ENCODE results near the gene SMC1B.
A peak's percentile ranks its signal among the peaks of the same experiment; 100 is the strongest.
"Not testable (repeated sequence)": the region's sequence is repeated elsewhere in the genome, so short reads cannot be mapped to it uniquely, and the experiment has no call there.

The SMC1B gene, protein sequence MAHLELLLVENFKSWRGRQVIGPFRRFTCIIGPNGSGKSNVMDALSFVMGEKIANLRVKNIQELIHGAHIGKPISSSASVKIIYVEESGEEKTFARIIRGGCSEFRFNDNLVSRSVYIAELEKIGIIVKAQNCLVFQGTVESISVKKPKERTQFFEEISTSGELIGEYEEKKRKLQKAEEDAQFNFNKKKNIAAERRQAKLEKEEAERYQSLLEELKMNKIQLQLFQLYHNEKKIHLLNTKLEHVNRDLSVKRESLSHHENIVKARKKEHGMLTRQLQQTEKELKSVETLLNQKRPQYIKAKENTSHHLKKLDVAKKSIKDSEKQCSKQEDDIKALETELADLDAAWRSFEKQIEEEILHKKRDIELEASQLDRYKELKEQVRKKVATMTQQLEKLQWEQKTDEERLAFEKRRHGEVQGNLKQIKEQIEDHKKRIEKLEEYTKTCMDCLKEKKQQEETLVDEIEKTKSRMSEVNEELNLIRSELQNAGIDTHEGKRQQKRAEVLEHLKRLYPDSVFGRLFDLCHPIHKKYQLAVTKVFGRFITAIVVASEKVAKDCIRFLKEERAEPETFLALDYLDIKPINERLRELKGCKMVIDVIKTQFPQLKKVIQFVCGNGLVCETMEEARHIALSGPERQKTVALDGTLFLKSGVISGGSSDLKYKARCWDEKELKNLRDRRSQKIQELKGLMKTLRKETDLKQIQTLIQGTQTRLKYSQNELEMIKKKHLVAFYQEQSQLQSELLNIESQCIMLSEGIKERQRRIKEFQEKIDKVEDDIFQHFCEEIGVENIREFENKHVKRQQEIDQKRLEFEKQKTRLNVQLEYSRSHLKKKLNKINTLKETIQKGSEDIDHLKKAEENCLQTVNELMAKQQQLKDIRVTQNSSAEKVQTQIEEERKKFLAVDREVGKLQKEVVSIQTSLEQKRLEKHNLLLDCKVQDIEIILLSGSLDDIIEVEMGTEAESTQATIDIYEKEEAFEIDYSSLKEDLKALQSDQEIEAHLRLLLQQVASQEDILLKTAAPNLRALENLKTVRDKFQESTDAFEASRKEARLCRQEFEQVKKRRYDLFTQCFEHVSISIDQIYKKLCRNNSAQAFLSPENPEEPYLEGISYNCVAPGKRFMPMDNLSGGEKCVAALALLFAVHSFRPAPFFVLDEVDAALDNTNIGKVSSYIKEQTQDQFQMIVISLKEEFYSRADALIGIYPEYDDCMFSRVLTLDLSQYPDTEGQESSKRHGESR

DNA sequence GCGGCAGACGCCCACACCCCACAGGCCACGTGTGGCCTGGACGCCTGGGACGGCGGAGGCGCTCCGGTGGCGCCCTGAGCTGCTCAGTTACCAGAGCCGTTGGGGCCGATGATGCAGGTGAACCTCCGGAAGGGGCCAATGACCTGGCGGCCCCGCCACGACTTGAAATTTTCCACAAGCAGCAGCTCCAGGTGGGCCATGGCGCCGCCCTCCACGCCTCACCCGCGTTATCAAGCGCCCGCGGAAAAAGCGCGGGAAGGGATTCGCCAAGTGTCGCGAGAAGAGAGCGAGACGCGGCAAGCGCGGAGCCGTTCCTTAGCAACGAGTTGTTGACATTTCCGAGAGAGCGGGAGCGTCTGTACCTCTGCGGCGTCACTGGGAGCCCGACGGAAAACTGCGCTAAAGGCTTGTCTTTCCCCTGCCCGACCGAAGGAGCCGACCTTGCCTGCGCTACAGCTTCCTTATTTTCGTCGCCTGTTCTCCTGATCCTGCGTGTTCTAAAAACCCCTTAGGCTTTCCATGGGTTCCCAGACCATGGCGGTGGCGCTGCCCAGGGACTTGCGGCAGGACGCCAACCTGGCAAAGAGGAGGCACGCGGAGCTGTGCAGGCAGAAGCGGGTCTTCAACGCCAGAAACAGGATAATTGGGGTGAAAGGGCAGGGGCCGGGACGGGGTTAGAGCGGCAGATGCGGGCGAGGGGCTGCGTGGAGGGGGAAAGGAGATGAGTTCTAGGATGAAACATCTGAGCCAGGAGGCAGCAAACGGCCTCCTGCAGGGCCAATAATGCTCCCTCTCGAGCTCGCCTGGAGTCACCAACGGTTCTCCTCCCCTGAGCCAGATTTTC is at the start of gene SMC1B, which contains the start of gene RIBC2:
SMC1B (minus strand) TSS at position 232 of the 844 bp plus-strand sequence; CDS start at position 200, 32 bp downstream.
RIBC2 (plus strand) TSS at position 326 of the 844 bp plus-strand sequence; CDS start at position 520, 194 bp downstream.
- peak; percentile 64 to 76 for DNase-seq (ENCODE audit: low read depth in 2 of 2)

DNA sequence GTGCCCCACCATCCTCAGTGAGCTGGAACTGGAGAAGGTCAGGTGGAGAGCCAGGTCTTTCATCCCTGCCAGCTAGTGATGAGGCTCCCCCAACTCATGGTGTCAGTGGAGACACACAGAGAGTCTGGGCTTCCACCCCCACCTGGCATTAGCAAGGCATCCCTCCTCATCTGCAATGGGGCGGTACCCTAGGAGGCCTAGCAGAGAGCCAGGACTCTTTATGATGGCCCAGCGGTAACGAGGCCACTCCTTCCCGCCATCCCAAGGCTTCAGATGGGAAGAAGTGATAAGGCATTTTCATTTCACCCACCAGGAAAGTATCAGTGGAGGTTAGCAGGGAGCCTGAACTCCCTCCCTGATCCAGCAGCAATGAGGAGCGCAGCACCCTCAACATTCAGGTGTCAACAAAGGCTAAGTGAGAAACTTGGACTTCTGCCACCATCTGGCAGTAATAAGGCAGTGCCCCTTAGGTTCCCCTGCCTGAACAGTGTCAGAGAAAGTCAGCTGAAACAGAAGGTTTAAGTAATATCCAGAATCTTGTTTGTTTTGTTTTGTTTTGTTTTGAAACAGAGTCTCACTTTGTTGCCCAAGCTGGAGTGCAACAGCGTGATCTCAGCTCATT is 48.7 kb upstream of the SMC1B start:
- no peak for DNase-seq (ENCODE audit: low read depth in 2 of 2)

- DNase-seq (ENCODE audit: low read depth in 2 of 2): no peak
These were observed 47.1 kb upstream of the SMC1B start for GRCh38 chr22:45460288-45461109.

GRCh38 chr22:45459235-45459634 is 45.8 kb upstream of the SMC1B start:
- DNase-seq (ENCODE audit: low read depth in 2 of 2): no peak

GRCh38 chr22:45458532-45458931 is 45.1 kb upstream of the SMC1B start:
- DNase-seq (ENCODE audit: low read depth in 2 of 2): no peak

GRCh38 chr22:45456811-45457210 is 43.4 kb upstream of the SMC1B start:
- no peak for DNase-seq (ENCODE audit: low read depth in 2 of 2)

GRCh38 chr22:45455621-45456020 is 42.2 kb upstream of the SMC1B start:
- DNase-seq (ENCODE audit: low read depth in 2 of 2): no peak

GRCh38 chr22:45455212-45455611 is 41.8 kb upstream of the SMC1B start:
- no peak for DNase-seq (ENCODE audit: low read depth in 2 of 2)

DNA sequence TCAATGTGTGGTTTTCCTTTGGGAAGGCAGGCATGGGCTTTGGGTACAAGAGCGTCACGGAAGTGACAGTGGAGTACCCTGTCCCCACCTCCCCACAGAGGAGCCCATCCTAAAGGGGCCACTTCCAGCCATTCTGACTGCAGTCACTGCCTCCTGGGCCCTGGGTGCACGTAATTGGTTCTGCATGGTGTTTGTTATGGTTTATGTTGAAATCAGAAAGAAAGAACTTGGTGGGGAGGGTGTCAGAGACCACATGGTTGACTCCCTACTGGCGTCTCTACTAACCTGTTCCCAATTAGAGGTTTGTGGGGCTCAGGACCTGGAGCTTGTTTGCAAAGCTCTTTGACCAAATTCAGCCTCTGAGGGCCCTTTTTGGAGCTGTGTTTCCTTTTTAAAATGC is 40.9 kb upstream of the SMC1B start:
- DNase-seq (ENCODE audit: low read depth in 2 of 2): no peak

DNA sequence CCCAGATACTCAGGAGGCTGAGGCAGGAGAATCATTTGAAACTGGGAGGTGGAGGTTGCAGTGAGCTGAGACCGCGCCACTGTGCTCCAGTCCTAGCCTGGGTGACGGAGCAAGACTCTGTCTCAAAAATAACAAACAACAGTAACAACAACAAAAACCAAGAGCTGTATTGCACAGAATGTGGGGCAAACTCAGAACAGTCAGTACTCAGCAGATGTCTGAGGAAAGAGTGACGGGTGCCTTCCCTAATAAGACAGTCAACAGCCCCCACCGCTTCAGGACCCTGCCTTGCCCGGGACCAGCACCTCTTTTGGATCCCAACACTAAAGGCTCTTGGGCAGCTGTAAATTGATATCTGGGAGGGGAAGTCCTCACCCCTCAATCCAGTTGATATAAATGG is 40.4 kb upstream of the SMC1B start:
- no peak for DNase-seq (ENCODE audit: low read depth in 2 of 2)

DNA sequence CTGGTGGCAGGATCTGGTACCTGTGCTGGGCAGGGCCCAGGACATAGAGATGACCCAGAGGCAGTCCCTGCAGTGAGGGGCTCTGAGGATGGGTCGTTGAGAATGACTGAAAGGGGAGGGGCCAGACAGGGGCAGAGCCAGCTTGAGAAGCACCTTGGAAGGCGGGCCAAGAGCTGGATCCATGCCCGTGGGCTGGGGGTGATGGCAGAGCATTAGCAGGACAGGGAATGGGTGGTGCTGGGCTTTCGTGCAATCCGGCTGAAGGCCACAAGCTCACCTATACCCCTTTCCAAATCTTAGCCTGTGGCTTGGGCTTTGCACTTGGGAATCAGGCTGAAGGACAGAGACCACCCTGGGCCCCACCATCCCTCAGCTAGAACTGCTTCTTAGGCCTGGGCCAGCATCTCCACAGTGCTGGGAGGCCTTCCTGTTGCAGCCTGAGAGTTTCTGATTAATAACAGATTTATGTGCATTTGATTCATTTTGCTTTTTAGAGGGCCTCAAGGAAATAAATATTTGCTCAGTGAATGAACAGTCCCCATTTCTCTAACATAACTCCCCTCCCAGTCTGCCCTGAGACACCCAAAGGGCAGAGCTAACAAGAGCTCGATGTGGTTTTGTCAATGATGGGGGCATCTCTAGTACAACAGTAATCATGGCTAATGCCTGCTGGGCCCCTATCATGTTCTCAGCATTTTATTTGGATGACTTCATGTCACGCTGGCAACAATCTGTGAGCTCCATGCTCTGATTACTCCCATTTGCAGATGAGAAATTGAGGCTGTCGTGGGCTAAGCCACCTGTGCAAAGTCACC is 39.4 kb upstream of the SMC1B start:
- no peak for DNase-seq (ENCODE audit: low read depth in 2 of 2)

DNA sequence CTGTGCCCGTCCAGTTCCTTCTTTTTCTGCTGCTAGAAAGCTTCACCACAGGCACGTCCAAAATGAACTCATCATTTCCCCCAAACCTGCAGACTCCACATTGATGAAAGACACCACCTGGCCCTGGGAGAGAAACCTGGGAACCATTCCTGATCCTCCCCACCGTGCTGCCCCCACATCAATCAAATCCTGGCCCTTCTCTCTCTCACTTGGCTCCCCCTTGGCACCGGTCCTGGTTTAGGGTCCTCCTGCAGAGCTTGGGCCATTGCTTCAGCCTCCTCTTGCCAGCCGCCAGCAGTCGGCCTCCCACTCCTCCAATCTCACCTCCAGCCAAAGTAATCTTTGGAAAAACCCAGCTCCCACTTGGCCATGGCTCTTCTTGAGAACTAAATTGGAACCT is 38.6 kb upstream of the SMC1B start:
- no peak for DNase-seq (ENCODE audit: low read depth in 2 of 2)

DNA sequence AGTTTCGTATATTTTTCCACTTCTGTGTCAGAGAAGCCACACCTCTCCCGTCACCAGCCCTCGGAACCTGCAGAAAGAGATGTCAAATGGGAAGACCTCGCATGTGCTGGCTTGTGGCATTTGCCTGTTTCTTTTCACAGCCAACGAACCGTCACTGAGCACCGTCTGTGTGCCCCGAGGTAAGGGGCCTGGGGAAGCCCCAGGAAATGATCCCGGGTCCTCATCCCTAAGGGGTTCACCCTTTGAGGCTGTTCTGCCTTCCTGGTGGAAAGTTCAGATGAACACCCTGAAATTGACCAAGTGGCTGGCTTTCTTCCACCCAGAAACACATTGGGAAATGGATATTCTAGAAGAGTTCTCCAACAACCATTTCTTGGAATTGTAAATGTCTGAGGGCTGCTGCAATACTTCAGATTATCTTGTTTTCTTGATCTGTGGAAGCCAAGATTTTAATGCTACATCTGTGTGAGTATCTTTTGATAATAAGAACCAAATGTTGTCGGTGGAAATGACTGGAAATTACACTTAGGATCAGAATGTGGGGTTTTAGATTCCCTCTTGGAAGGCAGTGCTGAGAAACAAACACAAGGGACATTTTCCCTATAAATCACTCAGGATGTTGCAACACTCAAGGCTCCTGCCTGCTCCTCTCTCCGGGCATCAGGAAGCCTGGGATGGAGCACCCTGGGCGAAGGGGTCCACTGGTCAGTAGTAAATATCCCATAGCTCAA is 37.7 kb upstream of the SMC1B start:
- DNase-seq (ENCODE audit: low read depth in 2 of 2): no peak

GRCh38 chr22:45450101-45450785 is 36.8 kb upstream of the SMC1B start:
- DNase-seq (ENCODE audit: low read depth in 2 of 2): no peak

GRCh38 chr22:45449442-45449841 is 36.0 kb upstream of the SMC1B start:
- not testable (repeated sequence) for DNase-seq (ENCODE audit: low read depth in 2 of 2)

DNA sequence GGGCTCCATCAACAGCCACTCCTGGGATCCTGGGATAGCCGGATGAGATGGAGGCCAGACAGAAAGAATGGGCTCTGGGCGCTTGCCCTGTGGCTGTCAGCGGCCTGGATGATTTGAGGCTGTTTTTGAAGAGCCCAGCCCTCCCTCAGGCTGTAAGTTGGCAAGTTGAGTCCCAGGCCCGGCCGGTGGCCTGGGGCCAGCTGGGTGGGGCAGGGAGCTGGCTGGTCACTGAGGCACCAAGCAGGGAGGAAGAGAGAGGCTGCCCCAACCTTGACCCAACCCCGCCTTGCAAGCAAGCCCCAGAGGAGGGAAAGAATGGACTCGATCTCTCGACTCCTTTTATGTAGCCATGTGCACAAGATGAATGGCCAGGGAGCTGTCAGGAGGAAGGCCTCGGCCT is 35.0 kb upstream of the SMC1B start:
- DNase-seq (ENCODE audit: low read depth in 2 of 2): no peak

DNA sequence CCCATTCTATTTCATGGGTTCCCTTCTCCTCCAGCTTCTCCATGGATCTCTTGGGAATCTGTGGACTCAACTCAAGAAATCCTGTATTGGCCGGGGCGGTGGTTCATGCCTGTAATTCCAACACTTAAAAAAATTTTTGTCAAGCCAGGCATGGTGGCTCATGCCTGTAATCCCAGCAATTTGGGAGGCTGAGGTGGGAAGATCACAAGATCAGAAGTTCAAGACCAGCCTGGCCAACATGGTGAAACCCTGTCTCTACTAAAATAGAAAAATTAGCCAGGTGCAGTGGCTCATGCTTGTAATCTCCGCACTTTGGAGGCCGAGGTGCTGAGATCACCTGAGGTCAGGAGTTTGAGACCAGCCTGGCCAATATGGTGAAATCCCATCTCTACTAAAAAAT is 34.2 kb upstream of the SMC1B start:
- not testable (repeated sequence) for DNase-seq (ENCODE audit: low read depth in 2 of 2)
